Right lobe of liver (tissue), 6 donors: ENCODE data around the gene CYP27B1. TPM values are rescaled to one million over a fixed set of nuclear protein-coding genes. Genes with fewer than 3 reads are reported as not detected.
"Not testable (repeated sequence)": the region's sequence is repeated elsewhere in the genome, so short reads cannot be mapped to it uniquely, and the experiment has no call there.

Source experiments
- ATAC-seq, 4 donors: fragments of 200-7000 bp; cut with Tn5 transposase; one replicate each; pipeline ENCODE4 v1.9.1; 2020; ENCODE audit warnings: mild to moderate bottlenecking in 4 of 4, moderate library complexity in 4 of 4
- DNase-seq, 3 donors: peaks; one replicate each; pipeline ENCODE4 v3.0.0-alpha.2; 2020
- H3K27ac ChIP-seq, 3 donors: fragments of 200-600 bp; one replicate each; pipeline ENCODE4 v1.8.0; 2022
- H3K27me3 ChIP-seq, 2 donors: fragments of 200-600 bp; one replicate each; pipeline ENCODE4 v1.8.0; 2022
- H3K36me3 ChIP-seq, 4 donors: fragments of 200-600 bp; sonication (generic) in 1 of 4; one replicate each; pipeline versions ENCODE4 v1.5.1 to v1.8.0; 2017 to 2022; ENCODE audit warnings: control low read depth in 1 of 4
- H3K4me1 ChIP-seq, 4 donors: fragments of 200-600 bp; sonication (generic) in 1 of 4; one replicate each; pipeline versions ENCODE4 v1.5.1 to v1.8.0; 2017 to 2022; ENCODE audit warnings: control low read depth in 1 of 4
- H3K4me3 ChIP-seq, 3 donors: fragments of 200-600 bp; one replicate each; pipeline ENCODE4 v1.8.0; 2022
- H3K9me3 ChIP-seq, 4 donors: fragments of 200-600 bp; sonication (generic) in 1 of 4; one replicate each; pipeline versions ENCODE4 v1.5.1 to v1.8.0; 2017 to 2022; ENCODE audit warnings: control low read depth in 1 of 4
- POLR2A ChIP-seq: fragments of 450-650 bp; IDR thresholded peaks from one replicate; pipeline ENCODE4 v1.6.1; 2017; ENCODE audit warnings: antibody characterized with exemption, mild to moderate bottlenecking
- WGBS: methylation state at CpG from one replicate; pipeline ENCODE4 v1.1.6; 2018; ENCODE audit warnings: low coverage, low lambda C conversion rate; ENCODE audit not compliant: insufficient coverage; ENCODE audit errors: missing lambda C conversion rate; 5-methylcytosine and 5-hydroxymethylcytosine counted together
- intact Hi-C, 2 donors: fragments of 100-400 bp; cut with DNase I; formaldehyde crosslinking; loops; one replicate each; pipeline versions ENCODE4 v1.11.2 to v1.14.1; 2022
- microRNA-seq, 2 donors: library from miRNA; unstranded; fragments of <30 nt; microRNA quantifications; one replicate each; pipeline ENCODE4, GENCODE V29; 2019 to 2020
- small RNA-seq, 2 experiments: library from RNA; depleted of rRNA; stranded (forward); fragments of <200 nt; gene quantifications; one replicate each; pipeline ENCODE3, GENCODE V24; 2016
- total RNA-seq, 6 experiments: library from RNA; depleted of rRNA in 2 of 6; stranded (reverse); fragments of >200 nt in 2 of 6; fragmentation: NEBNext Ultra II Directional in 3 of 6; extraction: Animal tissue kit (Norgen Biotek cat#: 25700) in 3 of 6; gene quantifications; one replicate each; pipeline versions ENCODE4 v1.1.0 to v1.2.4, GENCODE V29; 2016 to 2023
- TF ChIP-seq, protein P1 (sequence below), 4 donors: fragments of 200-600 bp in 3 of 4; fragments of 450-650 bp in 1 of 4; IDR thresholded peaks; one replicate each; pipeline versions ENCODE4 v1.5.1 to v1.8.0; 2016 to 2022; ENCODE audit warnings: antibody characterized with exemption in 4 of 4, mild to moderate bottlenecking in 2 of 4
- donor health status: DM: no; HTN: yes; CAD: no.
- donor health status: DM: no; HTN: no; CAD: no.
- donor health status: DM: no; HTN: no; CAD: no.
- donor health status: DM: no; HTN: yes; CAD: no.
- donor health status: DM: no; HTN: yes; CAD: no.

Gene CYP27B1
- total RNA-seq, 6 experiments from 2014 or later = 0.25 to 1.4 (median 0.81) TPM

DNA sequence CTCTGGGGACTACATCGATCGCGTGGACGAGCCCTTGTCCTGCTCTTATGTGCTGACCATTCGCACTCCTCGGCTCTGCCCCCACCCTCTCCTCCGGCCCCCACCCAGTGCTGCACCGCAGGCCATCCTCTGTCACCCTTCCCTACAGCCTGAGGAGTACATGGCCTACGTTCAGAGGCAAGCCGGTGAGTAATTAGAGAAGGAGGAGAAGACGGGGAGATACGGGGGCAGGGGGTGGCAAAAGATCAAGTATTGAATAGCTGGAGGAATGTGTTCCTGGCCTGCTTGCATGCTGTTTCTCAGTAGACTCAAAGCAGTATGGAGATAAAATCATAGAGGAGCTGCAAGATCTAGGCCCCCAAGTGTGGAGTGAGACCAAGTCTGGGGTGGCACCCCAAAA, 51.1 kb downstream of the CYP27B1 start:
- 96% methylated on average over 8 of the region's 12 CpGs for WGBS
- no peak for ATAC-seq
- no peak overlapping the region for H3K4me3 ChIP-seq
- intact Hi-C loops = no loop called here
- H3K9me3 ChIP-seq = no peaks in the 10 kb centered on the region
- no peak overlapping the region for H3K27ac ChIP-seq
- no peaks in the 10 kb centered on the region for H3K4me1 ChIP-seq
- peaks cover 0 to 80% (median 26%) of the 10 kb centered on the region in 4 donors for H3K36me3 ChIP-seq
- no peak for TF ChIP-seq POLR2A
- TF ChIP-seq, protein P1, sequence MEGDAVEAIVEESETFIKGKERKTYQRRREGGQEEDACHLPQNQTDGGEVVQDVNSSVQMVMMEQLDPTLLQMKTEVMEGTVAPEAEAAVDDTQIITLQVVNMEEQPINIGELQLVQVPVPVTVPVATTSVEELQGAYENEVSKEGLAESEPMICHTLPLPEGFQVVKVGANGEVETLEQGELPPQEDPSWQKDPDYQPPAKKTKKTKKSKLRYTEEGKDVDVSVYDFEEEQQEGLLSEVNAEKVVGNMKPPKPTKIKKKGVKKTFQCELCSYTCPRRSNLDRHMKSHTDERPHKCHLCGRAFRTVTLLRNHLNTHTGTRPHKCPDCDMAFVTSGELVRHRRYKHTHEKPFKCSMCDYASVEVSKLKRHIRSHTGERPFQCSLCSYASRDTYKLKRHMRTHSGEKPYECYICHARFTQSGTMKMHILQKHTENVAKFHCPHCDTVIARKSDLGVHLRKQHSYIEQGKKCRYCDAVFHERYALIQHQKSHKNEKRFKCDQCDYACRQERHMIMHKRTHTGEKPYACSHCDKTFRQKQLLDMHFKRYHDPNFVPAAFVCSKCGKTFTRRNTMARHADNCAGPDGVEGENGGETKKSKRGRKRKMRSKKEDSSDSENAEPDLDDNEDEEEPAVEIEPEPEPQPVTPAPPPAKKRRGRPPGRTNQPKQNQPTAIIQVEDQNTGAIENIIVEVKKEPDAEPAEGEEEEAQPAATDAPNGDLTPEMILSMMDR (IDR thresholded peaks at IDR 0.05) = no peak
- no peaks in the 10 kb centered on the region for H3K27me3 ChIP-seq
- DNase-seq = no peak

- ATAC-seq, H3K4me3 ChIP-seq, H3K27me3 ChIP-seq, intact Hi-C loops, H3K27ac ChIP-seq, DNase-seq, H3K4me1 ChIP-seq, H3K9me3 ChIP-seq: not testable (repeated sequence)
- peaks cover 0 to 75% (median 25%) of the 10 kb centered on the region in 4 donors for H3K36me3 ChIP-seq
- 88% methylated on average over 6 of the region's 6 CpGs for WGBS
These were observed 51.7 kb downstream of the CYP27B1 start for GRCh38 chr12:57715036-57715748.

DNA sequence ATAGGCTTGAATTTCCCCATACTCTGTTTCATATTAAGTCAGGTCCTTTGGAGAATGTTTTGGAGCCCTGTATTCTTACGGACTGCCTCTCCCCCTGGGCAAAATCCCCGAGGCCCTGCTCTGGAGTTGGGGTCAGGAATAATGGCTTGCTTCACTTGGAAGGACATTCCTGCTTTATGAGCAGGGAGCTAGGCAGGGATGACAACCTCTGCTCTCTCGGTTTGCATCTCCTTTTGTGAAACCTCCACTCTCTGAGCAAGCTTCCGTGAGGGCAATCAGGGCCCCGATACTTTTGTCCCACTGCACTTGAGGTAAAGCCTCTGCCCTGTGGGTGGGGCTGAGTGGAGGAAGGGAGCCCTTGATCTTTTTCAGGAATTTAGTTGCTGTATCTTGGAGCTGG, 53.7 kb downstream of the CYP27B1 start:
- H3K27me3 ChIP-seq = no peaks in the 10 kb centered on the region
- H3K9me3 ChIP-seq = no peaks in the 10 kb centered on the region
- no peak overlapping the region for H3K4me3 ChIP-seq
- no peaks in the 10 kb centered on the region for H3K4me1 ChIP-seq
- intact Hi-C loops = no loop called here
- no peak for TF ChIP-seq POLR2A
- TF ChIP-seq, protein P1 (IDR thresholded peaks at IDR 0.05) = no peak
- no peak overlapping the region for H3K27ac ChIP-seq
- peaks cover 0 to 55% (median 18%) of the 10 kb centered on the region in 4 donors for H3K36me3 ChIP-seq
- WGBS = 86% methylated on average over 4 of the region's 5 CpGs
- DNase-seq (no peak), ATAC-seq (no peak)

GRCh38 chr12:57712701-57713100, 54.2 kb downstream of the CYP27B1 start:
- Histone ChIP-seq H3K27ac (no peak overlapping the region), H3K9me3 (no peaks in the 10 kb centered on the region), H3K36me3 (peaks cover 0 to 51% (median 14%) of the 10 kb centered on the region in 4 donors), H3K27me3 (no peaks in the 10 kb centered on the region), H3K4me3 (no peak overlapping the region), H3K4me1 (no peaks in the 10 kb centered on the region)
- ATAC-seq = no peak
- DNase-seq = no peak
- TF ChIP-seq, protein P1 (IDR thresholded peaks at IDR 0.05) = no peak
- no peak for TF ChIP-seq POLR2A
- WGBS = 88% methylated on average over 3 of the region's 3 CpGs
- intact Hi-C loops = no loop called here

Small RNA genes within 50 kb of the gene (microRNA-seq; reads per million reads assigned to microRNA genes)
- gene MIR6759 = 0 reads per million in 2 donors

Small RNA genes within 50 kb of the gene (small RNA-seq; reads per million reads assigned to genes)
- 0 reads per million in 2 experiments for gene RNU6-1083P

Other genes starting within 250 kb of the CYP27B1 start
- gene DDIT3, start 246.6 kb downstream of the CYP27B1 start, total RNA-seq = 10 to 100 TPM; 11.3 to 26.7 (median 18.7) TPM
- gene MBD6, start 244.3 kb downstream of the CYP27B1 start, total RNA-seq = 10 to 100 TPM in 5 of 6 experiments, 1 to 10 TPM in 1; 7.4 to 61.1 (median 39.3) TPM
- 10 to 100 TPM; 28.4 to 80.0 (median 36.0) TPM for gene DCTN2, start 219.9 kb downstream of the CYP27B1 start, total RNA-seq
- under 1 TPM in 1 of 6 experiments, not detected in 5; 0.02 TPM for gene KIF5A, start 217.0 kb downstream of the CYP27B1 start, total RNA-seq
- gene PIP4K2C, start 175.9 kb downstream of the CYP27B1 start, total RNA-seq = 10 to 100 TPM; 11.3 to 27.6 (median 12.8) TPM
- gene DTX3, start 162.3 kb downstream of the CYP27B1 start, total RNA-seq = 1 to 10 TPM in 5 of 6 experiments, under 1 TPM in 1; 0.86 to 2.7 (median 1.9) TPM
- 1 to 10 TPM in 5 of 6 experiments, under 1 TPM in 1; 0.92 to 2.0 (median 1.3) TPM for gene ARHGEF25, start 155.6 kb downstream of the CYP27B1 start, total RNA-seq
- 1 to 10 TPM in 3 of 6 experiments, under 1 TPM in 3; 0.44 to 3.6 (median 0.78) TPM for gene B4GALNT1, start 133.9 kb downstream of the CYP27B1 start, total RNA-seq
- 100 to 1,000 TPM; 179 to 245 (median 210) TPM for gene OS9, start 72.9 kb downstream of the CYP27B1 start, total RNA-seq
- under 1 TPM; 0.26 to 0.87 (median 0.57) TPM for gene AGAP2, start 28.3 kb downstream of the CYP27B1 start, total RNA-seq
- gene TSPAN31, start 22.0 kb downstream of the CYP27B1 start, total RNA-seq = 10 to 100 TPM; 15.1 to 34.4 (median 20.6) TPM
- gene CDK4, start 14.8 kb downstream of the CYP27B1 start, total RNA-seq = 10 to 100 TPM; 23.3 to 47.3 (median 31.8) TPM
- 1 to 10 TPM; 2.1 to 3.9 (median 3.3) TPM for gene MARCHF9, start 12.0 kb downstream of the CYP27B1 start, total RNA-seq
- gene METTL1, start 5.0 kb upstream of the CYP27B1 start, total RNA-seq = 10 to 100 TPM in 5 of 6 experiments, 1 to 10 TPM in 1; 9.7 to 13.6 (median 10.3) TPM
- gene EEF1AKMT3, start 5.5 kb upstream of the CYP27B1 start, total RNA-seq = 1 to 10 TPM; 3.2 to 5.5 (median 3.7) TPM
- gene TSFM, start 15.7 kb upstream of the CYP27B1 start, total RNA-seq = 10 to 100 TPM; 25.6 to 40.2 (median 30.9) TPM
- 1 to 10 TPM; 1.5 to 6.3 (median 5.0) TPM for gene AVIL, start 51.7 kb upstream of the CYP27B1 start, total RNA-seq
- gene CTDSP2, start 79.7 kb upstream of the CYP27B1 start, total RNA-seq = 10 to 100 TPM; 39.3 to 84.2 (median 64.7) TPM
- gene ATP23, start 174.5 kb upstream of the CYP27B1 start, total RNA-seq = 1 to 10 TPM; 2.2 to 7.9 (median 3.5) TPM